NT2/D1 (cell line): ENCODE measurements around the gene BPIFB2.

Experiments
- SUZ12 ChIP-seq: IDR thresholded peaks from 2 replicates; pipeline ENCODE4 v1.6.1; 2011; ENCODE audit not compliant: insufficient read length, insufficient read depth; ENCODE audit errors: extremely low read depth
- YY1 ChIP-seq: IDR thresholded peaks from 2 replicates; pipeline ENCODE4 v1.6.1; 2011; ENCODE audit not compliant: insufficient read length, insufficient read depth
- ZNF274 ChIP-seq: IDR thresholded peaks from 2 replicates; pipeline ENCODE4 v1.6.1; 2011; ENCODE audit warnings: mild to moderate bottlenecking, low read depth, low read length

DNA sequence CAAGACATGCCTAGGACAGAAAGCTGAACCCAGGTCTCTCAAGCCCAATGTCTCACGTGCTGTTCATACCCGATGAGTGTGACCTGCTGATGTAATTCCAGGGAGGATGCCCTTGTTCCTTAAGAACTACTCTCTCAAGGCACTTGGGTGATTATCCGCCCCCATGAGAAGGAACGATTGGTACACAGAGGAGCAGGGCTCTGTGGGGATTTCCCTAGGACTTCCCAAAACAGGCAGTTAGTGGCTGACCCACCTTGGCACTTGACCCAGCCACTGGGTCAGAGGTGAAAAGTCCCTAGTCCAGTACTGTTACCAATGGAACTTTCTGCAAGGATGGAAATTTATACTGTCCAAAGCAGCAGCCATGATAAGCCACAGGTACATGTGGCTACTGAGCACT lies 14.8 kb downstream of the BPIFB2 start:
- TF ChIP-seq YY1 = no peak
- TF ChIP-seq SUZ12 = no peak
- no peak for TF ChIP-seq ZNF274
